Fibroblast of lung (primary cell): ENCODE data around the gene MAP2K2. TPM values are rescaled to one million over a fixed set of nuclear protein-coding genes. Genes with fewer than 3 reads are reported as not detected.
A peak's percentile ranks its signal among the peaks of the same experiment; 100 is the strongest.

Source experiments
- DNase-seq, 2 donors: peaks; one replicate each; pipeline versions ENCODE4 v3.0.0 to v3.0.0-alpha.2; 2010; ENCODE audit warnings: low read depth in 2 of 2
- H2AFZ ChIP-seq: 2 replicates; pipeline ENCODE4 v1.5.1; 2012; ENCODE audit warnings: low read length, control low read depth, inconsistent platforms
- H3K27ac ChIP-seq: 2 replicates; pipeline ENCODE4 v1.5.1; 2011; ENCODE audit warnings: low read length, control low read depth; ENCODE audit not compliant: insufficient read depth
- H3K27me3 ChIP-seq: 2 replicates; pipeline ENCODE4 v1.5.1; 2011; ENCODE audit warnings: mild to moderate bottlenecking, low read length; ENCODE audit not compliant: control insufficient read depth, insufficient read depth
- H3K36me3 ChIP-seq: 2 replicates; pipeline ENCODE4 v1.5.1; 2011; ENCODE audit warnings: low read length; ENCODE audit not compliant: control insufficient read depth, insufficient read depth
- H3K4me1 ChIP-seq: 2 replicates; pipeline ENCODE4 v1.5.1; 2011; ENCODE audit warnings: low read length; ENCODE audit not compliant: control insufficient read depth, insufficient read depth; ENCODE audit errors: extremely low read depth
- H3K4me2 ChIP-seq: 2 replicates; pipeline ENCODE4 v1.5.1; 2011; ENCODE audit warnings: low read length, control low read depth; ENCODE audit not compliant: insufficient read depth; ENCODE audit errors: extremely low read depth
- H3K4me3 ChIP-seq, 4 experiments: fragments of 200-600 bp in 1 of 4; sonication (generic) in 1 of 4; replicated peaks in 1 of 4; 2 replicates each; pipeline ENCODE4 v1.5.1; 2011 to 2016; ENCODE audit warnings: low read length in 4 of 4, low read depth in 3 of 4, mild to moderate bottlenecking in 3 of 4, control low read depth in 2 of 4, inconsistent platforms in 1 of 4, mixed read lengths in 1 of 4; ENCODE audit not compliant: insufficient read depth in 1 of 4; ENCODE audit errors: control extremely low read depth in 1 of 4
- H3K79me2 ChIP-seq: 2 replicates; pipeline ENCODE4 v1.5.1; 2012; ENCODE audit warnings: mild to moderate bottlenecking, low read length, inconsistent platforms; ENCODE audit not compliant: control insufficient read depth, insufficient read depth
- H3K9ac ChIP-seq: 2 replicates; pipeline ENCODE4 v1.5.1; 2011; ENCODE audit warnings: mild to moderate bottlenecking, low read length, control low read depth; ENCODE audit not compliant: insufficient read depth
- H3K9me3 ChIP-seq: 2 replicates; pipeline ENCODE4 v1.5.1; 2012; ENCODE audit warnings: low read depth, low read length; ENCODE audit not compliant: control insufficient read depth, insufficient read depth
- H4K20me1 ChIP-seq: 2 replicates; pipeline ENCODE4 v1.5.1; 2011; ENCODE audit warnings: low read length; ENCODE audit not compliant: control insufficient read depth, insufficient read depth; ENCODE audit errors: extremely low read depth
- EZH2 ChIP-seq: IDR thresholded peaks from 2 replicates; pipeline ENCODE4 v1.5.1; 2012; ENCODE audit warnings: low read length, control low read depth, mild to moderate bottlenecking; ENCODE audit errors: missing control alignments
- polyA plus RNA-seq, 2 donors: library from polyadenylated mRNA; depleted of rRNA in 1 of 2; stranded (reverse) in 1 of 2; unstranded in 1 of 2; fragments of >200 nt; gene quantifications; 2 replicates each; pipeline ENCODE4 v1.2.1, GENCODE V29; 2011 to 2012; ENCODE audit warnings: missing spikeins in 1 of 2
- total RNA-seq: library from RNA; depleted of rRNA; stranded (reverse); fragments of >200 nt; gene quantifications from 2 replicates; pipeline ENCODE4 v1.2.1, GENCODE V29; 2014
- TF ChIP-seq, protein P1 (sequence below), 2 donors: IDR thresholded peaks in 1 of 2; conservative IDR thresholded peaks in 1 of 2; 1 replicate in 1 of 2; 2 replicates in 1 of 2; pipeline ENCODE4 v1.5.1; 2011 to 2012; ENCODE audit warnings: low read length in 2 of 2, control low read depth in 1 of 2, inconsistent platforms in 1 of 2, low read depth in 1 of 2, mild to moderate bottlenecking in 1 of 2

The MAP2K2 gene
- total and polyA plus RNA-seq, 2 donors (not counting 1 experiment from before 2014, with no cell fraction given) = 61.6 to 159 TPM

DNA sequence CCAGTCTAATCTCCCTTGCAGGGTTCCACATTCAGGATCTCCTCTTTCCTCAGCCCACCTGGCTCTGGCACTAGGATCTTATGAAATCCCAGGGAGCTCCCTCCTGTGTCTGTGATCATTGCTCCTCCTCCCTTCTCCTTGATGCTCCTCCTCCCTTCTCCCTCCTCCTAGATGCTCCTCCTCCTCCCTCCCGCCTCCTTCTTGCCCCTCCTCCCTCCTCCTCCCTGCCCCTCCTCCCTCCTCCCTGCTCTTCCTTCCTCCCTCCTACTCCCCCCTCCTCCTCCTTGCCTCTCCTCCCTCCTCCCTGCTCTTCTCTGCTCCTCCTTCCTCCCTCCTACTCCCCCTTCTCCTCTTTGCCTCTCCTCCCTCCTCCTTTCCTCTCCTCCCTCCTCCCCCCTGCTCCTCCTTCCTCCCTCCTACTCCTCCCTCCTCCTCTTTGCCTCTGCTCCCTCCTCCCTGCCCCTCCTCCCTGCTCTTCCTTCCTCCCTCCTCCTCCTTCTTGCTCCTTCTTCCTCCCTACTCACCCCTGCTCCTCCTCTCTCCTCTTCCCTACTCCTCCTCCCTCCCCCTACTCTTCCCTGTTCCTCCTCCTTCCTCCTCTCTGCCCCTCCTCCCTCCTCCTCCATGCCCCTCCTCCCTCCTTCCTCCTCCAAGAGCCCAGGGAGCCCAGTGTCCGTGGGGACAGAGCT, 42.3 kb downstream of the MAP2K2 start:
- no peak overlapping the region for H3K4me2 ChIP-seq
- H3K27ac ChIP-seq = no peak overlapping the region
- no peak overlapping the region for H3K4me3 ChIP-seq
- H3K9me3 ChIP-seq = no peaks in the 10 kb centered on the region
- no peak overlapping the region for H3K9ac ChIP-seq
- no peaks in the 10 kb centered on the region for H3K27me3 ChIP-seq
- no peaks in the 10 kb centered on the region for H4K20me1 ChIP-seq
- no peak for TF ChIP-seq EZH2
- TF ChIP-seq, protein P1, sequence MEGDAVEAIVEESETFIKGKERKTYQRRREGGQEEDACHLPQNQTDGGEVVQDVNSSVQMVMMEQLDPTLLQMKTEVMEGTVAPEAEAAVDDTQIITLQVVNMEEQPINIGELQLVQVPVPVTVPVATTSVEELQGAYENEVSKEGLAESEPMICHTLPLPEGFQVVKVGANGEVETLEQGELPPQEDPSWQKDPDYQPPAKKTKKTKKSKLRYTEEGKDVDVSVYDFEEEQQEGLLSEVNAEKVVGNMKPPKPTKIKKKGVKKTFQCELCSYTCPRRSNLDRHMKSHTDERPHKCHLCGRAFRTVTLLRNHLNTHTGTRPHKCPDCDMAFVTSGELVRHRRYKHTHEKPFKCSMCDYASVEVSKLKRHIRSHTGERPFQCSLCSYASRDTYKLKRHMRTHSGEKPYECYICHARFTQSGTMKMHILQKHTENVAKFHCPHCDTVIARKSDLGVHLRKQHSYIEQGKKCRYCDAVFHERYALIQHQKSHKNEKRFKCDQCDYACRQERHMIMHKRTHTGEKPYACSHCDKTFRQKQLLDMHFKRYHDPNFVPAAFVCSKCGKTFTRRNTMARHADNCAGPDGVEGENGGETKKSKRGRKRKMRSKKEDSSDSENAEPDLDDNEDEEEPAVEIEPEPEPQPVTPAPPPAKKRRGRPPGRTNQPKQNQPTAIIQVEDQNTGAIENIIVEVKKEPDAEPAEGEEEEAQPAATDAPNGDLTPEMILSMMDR (conservative IDR thresholded peaks at IDR 0.05 in 1 of 2, IDR thresholded peaks at IDR 0.05 in 1 of 2; ENCODE audit: low read depth in 1 of 2, low read length in 2 of 2) = no peak
- H3K4me1 ChIP-seq = no peaks in the 10 kb centered on the region
- no peaks in the 10 kb centered on the region for H3K79me2 ChIP-seq
- no peak overlapping the region for H2AFZ ChIP-seq
- no peaks in the 10 kb centered on the region for H3K36me3 ChIP-seq
- DNase-seq = peak in 1 of 2 donors; percentile 24

DNA sequence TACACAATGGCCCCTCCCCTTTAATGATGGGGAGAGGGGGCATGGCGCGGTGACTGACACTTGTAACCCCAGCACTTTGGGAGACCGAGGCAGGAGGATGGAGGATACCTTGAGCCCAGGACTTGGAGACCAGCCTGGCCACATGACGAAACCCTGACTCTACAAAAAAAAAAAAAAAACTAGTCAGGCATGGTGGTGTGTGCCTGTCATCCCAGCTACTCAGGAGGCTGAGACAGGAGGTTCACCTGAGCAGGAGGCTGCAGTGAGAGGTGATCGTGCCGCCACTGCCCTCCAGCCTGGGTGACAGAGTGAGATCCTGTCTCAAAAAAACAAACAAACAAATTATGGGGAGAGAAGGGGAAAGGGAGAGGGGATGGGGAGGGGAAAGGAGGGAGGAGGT, 43.4 kb downstream of the MAP2K2 start:
- Histone ChIP-seq H3K4me3 (no peak overlapping the region), H3K27me3 (no peaks in the 10 kb centered on the region), H3K4me2 (no peak overlapping the region), H3K27ac (no peak overlapping the region), H3K36me3 (no peaks in the 10 kb centered on the region), H3K9me3 (no peaks in the 10 kb centered on the region), H3K4me1 (no peaks in the 10 kb centered on the region), H3K9ac (no peak overlapping the region), H3K79me2 (no peaks in the 10 kb centered on the region), H2AFZ (no peak overlapping the region), H4K20me1 (no peaks in the 10 kb centered on the region)
- no peak for DNase-seq
- TF ChIP-seq, protein P1 (conservative IDR thresholded peaks at IDR 0.05 in 1 of 2, IDR thresholded peaks at IDR 0.05 in 1 of 2; ENCODE audit: low read depth in 1 of 2, low read length in 2 of 2) = no peak
- no peak for TF ChIP-seq EZH2

DNA sequence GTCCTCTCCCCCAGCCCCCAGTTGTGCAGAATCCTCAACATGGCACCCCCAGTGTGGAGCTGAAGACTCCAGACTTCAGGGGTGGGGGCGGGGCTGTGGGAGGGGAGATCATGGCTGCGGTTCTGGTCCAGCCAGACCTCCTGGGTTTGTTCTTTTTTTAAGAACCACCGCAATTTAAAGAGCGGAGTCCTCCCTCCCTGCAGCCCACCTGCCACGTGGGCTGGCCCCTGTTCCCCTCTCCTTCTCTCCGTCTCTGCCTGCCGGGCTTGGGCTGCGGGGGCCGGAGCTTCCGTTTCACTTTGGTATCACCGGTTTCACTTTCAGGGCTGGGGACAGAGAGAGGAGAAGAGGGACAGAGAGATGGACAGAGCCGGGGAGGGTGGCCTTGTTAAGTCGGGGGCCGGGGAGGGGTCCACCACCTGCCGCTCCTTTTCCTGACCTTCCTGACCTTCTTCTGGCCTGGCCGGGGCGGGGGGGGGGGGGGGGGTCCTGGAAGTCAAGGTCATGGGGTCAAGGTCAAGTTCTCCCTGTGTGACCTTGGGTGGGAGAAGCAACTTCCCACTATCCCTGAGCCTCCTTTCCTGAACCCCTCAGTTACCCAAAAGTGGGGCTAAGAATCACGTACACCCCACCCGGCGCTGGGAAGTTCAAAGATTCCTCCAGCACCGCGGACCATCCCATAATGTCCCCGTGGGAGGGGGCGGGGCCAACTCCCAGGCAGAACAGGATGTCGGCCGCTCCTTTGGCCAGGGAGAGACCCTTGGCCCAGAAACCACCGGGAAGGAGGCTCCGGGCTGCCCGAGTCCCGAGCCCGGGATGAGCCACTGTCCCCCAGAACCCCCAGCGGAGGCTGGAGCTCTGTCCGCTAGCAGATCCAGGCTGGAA, 45.9 kb downstream of the MAP2K2 start:
- peak overlapping the region; percentile 37 to 56 (median 46) for H3K4me3 ChIP-seq
- peak in 1 of 2 donors; percentile 33 for DNase-seq

More for the DNA sequence above, 45.9 kb downstream of the MAP2K2 start:
- no peaks in the 10 kb centered on the region for H3K36me3 ChIP-seq
- TF ChIP-seq, protein P1 (conservative IDR thresholded peaks at IDR 0.05 in 1 of 2, IDR thresholded peaks at IDR 0.05 in 1 of 2; ENCODE audit: low read depth in 1 of 2, low read length in 2 of 2) = no peak
- TF ChIP-seq EZH2 = no peak
- H3K27ac ChIP-seq = peak overlapping the region; percentile 32
- H2AFZ ChIP-seq = peak overlapping the region; percentile 83
- no peaks in the 10 kb centered on the region for H3K4me1 ChIP-seq
- no peaks in the 10 kb centered on the region for H3K9me3 ChIP-seq
- no peaks in the 10 kb centered on the region for H3K79me2 ChIP-seq
- H3K9ac ChIP-seq = peak overlapping the region; percentile 58
- no peaks in the 10 kb centered on the region for H4K20me1 ChIP-seq
- H3K4me2 ChIP-seq = peak overlapping the region; percentile 85
- H3K27me3 ChIP-seq = no peaks in the 10 kb centered on the region
